Measurements from ENCODE around the gene CFLAR.

GRCh38 chr2:201215963-201216362 lies 100.0 kb downstream of the CFLAR start:
- TF ChIP-seq POLR2A (IDR thresholded peaks at IDR 0.05; ENCODE audit: low read depth, low read length) (no peak), TAF1 (IDR thresholded peaks at IDR 0.05; ENCODE audit: low read depth, low read length) (no peak), POLR2AphosphoS5 (IDR thresholded peaks at IDR 0.05; ENCODE audit: low read depth, low read length) (no peak), SPI1 (IDR thresholded peaks at IDR 0.05; ENCODE audit: low read depth, low read length) (no peak)
